G401 (cell line): ENCODE measurements around the gene UVRAG. TPM values are rescaled to one million over a fixed set of nuclear protein-coding genes. Genes with fewer than 3 reads are reported as not detected.
A peak's percentile ranks its signal among the peaks of the same experiment; 100 is the strongest.
"Not testable (repeated sequence)": the region's sequence is repeated elsewhere in the genome, so short reads cannot be mapped to it uniquely, and the experiment has no call there.

Experiments
- DNase-seq: peaks from one replicate; pipeline ENCODE4 v3.0.0-alpha.2; 2015; ENCODE audit warnings: low spot score
- in situ Hi-C: cut with HindIII; loops from 2 replicates; pipeline ENCODE4 v1.10.0; 2016; ENCODE audit warnings: low sequenced_read_pairs, mixed read lengths
- total RNA-seq: library from RNA; depleted of rRNA; stranded (reverse); fragments of >200 nt; shearing (Covaris generic); gene quantifications from 2 replicates; pipeline ENCODE4 v1.2.3, GENCODE V29; 2014

UVRAG gene
- total RNA-seq, 1 experiment from 2014 or later: 12.3 TPM

DNA sequence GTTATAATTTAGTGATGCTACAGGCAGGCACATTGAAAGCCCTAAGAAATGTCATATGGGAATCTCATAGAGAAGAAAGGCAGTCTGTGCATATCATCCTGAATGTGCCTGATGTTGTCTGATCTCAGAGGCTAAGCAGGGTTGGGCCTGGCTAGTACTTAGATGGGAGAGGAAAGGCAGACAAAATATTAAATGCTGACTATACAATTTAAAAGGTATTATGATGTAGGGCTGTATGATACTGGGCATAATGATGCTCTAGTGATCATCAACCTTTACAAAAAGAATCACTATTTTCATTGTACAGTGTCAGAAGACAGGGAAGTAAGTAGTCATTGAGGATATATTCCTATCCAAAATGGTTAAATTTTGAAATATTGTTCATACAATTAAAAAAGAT lies 119.8 kb downstream of the UVRAG start:
- DNase-seq: no peak
- in situ Hi-C loops: no loop called here

DNA sequence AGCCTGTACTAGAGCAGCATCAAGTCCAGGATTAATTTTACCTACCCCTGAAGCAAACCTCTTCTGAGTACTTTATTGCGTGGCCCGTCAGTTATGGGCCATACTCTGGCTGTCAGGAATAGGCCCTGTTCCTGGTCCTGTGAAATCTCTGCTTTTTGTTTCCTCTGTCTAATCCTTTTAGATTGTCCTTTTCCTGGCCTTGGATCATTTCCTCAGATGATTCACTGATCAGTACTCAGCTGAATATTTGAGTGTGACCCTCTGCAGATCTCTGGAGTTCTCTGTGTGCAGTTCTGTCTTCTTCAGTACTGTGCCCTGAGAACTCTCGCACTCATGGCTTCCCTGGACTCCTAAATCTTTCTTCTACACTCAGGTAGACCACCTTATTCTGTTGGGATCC lies 123.5 kb downstream of the UVRAG start:
- in situ Hi-C loops: no loop called here
- no peak for DNase-seq

DNA sequence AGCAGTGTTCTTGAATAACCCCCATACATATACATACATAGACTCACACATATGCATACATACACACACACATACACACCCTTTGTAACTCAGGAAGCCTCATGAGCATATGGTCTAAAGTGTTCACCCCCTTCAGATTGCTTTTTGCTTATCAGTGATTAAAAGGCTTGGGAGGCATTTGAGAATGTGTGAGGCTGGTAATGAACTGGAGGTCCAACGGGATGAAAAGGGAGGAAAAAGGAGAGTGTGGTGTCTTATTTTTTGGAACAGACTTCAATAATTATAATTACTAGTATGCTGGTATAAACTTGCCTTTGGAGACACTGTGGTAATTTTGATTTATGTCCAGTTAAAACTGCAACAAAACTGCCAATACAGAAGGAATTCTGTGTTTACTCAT lies 124.5 kb downstream of the UVRAG start:
- no peak for DNase-seq
- in situ Hi-C loops: no loop called here

DNA sequence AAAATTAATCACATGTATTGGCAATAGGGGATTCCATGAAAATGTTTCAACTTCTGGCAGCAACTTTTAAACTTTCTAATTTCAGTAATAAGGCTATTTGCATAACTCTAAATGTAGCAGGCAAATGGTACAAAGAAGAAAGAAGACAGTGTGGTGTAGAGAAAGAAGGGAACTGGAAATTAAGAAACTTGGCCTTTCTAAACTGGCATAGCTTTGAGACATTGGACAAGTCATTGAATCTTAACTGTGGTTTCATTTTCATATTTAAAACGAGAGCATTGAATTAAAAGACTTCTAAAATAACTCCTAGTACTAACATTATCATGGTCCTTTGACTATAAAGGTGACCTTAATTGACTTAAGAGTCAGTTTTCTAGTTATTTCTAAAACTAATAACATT lies 125.0 kb downstream of the UVRAG start:
- in situ Hi-C loops: no loop called here
- no peak for DNase-seq

DNA sequence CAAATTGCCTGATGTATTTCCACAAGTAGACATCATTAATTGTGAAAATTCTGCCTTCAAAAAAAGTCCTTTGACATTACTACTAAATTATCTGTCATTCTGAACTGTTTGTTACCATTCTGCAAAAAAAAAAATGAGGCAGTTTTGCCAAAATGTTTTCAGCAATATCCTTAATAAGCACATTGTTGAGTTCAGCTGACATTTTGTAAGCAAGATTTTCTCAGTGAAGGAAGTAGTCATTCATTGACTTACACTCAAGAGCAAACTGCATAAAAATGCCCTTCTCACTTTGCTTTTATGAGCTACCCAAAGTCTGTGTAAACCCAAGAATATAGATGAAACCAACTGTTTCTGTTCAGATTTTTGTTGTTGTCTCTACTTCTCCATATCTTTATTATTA lies 125.9 kb downstream of the UVRAG start:
- in situ Hi-C loops: no loop called here
- no peak for DNase-seq

DNA sequence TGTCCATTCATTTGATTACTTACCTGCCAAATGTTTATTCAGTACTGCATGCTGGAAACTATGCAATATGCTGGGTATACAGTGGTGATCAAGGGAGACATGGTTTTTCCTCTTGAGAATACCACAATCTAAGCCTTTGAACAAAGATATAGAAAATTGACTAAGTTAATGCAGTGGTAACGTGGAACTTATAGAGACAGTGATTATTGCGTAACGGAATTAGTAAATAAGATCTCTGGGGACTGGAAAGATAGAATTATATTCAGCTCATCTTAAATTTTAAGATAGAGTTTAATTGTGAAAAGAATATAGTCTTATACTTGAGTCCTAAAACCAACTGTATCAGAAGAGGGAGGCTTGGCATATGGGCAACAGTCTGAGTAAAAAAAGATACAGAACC lies 129.5 kb downstream of the UVRAG start:
- in situ Hi-C loops: no loop called here

DNA sequence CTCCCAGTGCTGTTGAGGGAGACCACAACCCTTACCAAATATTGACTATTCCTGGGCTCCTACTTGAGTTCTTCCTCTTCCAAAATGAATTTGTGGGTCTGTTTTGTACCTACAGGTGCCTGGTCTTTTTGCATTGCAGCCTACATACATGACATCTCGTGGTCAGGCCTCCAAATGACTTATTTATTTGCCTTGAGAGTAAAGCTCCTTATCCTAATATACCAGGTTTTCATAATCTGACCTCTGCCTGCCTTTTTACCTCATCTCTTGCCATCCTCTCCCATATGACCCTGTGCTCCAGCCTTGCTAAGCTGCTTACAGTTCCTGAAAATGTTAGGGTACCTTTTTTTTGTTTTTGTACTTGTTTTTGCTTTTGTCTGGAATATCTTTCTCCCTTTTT lies 130.4 kb downstream of the UVRAG start:
- in situ Hi-C loops: no loop called here
- no peak for DNase-seq

More for the DNA sequence above, 129.5 kb downstream of the UVRAG start:
- no peak for DNase-seq

DNA sequence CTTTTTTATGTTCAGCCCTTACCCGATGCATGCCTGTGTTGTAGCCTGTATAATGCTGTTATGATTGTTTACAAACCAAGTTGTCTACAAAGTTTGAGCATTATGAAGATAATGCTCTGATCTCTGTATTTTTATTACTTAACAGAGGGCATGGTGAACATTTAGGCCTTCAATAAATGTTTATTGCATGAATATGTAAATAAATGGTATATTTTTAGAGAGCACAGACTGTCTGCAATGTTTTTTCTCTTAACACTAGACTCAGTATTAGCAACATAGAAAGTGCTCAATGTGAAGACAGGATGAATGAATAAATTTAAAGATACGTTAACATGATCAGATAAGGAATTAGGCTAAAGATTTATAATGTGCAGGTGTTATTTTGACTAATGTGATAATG lies 130.9 kb downstream of the UVRAG start:
- in situ Hi-C loops: no loop called here
- no peak for DNase-seq

DNA sequence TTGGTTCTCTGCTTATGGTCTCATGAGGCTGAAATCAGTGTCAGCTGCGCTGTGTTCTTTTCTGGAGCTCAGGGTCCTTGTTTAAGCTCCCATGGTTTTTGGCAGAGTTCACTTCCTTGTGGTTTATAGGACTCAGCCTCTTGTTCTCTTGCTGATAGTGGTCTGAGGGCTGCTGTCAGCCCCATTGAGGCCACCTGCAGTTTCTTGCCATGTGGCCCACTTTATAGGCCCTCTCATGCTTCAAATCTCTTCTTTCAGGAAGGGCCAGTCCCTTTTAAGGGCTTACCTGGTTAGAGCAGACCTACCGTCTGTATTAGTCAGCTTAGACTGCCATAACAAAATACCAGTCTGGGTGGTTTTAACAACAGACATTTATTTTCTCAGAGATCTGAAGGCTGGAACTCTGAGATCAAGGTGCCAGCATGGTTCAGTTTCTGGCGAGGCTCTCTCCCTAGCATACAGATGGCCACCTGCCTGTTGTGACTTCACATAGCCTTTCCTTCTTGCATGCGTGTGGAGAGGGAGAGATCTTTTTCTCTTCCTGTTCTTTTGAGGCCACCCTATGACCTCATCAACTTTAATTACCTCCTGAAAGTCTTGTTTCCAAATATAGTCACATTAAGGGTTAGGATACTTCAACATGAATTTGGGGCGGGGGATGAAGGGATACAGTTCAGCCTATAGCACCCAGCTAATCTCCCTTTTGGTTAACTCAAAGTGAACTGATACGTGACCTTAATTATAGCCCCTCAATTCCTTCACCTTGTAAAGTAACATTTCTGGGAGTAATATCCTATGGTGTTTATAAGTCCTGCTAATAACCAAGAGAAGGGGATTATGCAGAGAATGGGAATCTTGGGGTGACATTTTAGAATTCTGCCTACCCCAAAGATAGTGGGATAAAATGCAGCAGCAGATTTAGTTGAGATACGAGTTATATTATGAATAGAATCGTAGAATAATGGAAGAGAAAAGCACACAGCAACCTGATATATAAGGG lies 131.8 kb downstream of the UVRAG start:
- in situ Hi-C loops: no loop called here
- peak; percentile 83 for DNase-seq

DNA sequence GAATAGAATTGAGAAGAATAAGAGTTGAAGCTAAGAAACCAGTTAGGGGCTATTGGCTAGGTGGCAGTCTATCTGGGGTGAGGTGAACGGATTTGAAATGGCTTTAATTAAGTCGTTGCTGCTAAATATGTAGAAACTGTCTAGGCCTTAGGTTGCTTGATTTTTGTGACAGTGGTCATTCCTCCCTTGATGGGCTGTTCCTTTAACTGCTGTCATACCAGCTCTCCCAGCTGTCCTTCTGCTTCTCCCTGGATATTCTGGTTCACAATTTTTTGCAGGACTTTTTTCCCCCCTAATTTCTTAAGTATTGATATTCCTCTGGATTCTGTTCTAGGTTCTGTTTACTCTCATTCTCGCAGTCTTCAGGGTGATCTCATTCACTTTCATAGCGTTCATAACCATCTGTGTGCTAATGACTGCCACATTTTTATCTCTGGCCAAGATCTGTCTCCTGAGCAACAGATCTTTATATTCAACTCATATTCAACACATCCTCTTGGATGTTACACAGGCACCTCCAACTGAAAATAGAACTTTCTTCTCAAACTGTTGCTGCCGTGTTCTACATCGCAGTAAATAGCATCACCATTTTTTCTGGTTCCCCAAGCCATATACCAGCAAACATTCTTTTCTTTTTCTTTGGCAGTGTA lies 134.1 kb downstream of the UVRAG start:
- in situ Hi-C loops: no loop called here
- peak; percentile 54 for DNase-seq

DNA sequence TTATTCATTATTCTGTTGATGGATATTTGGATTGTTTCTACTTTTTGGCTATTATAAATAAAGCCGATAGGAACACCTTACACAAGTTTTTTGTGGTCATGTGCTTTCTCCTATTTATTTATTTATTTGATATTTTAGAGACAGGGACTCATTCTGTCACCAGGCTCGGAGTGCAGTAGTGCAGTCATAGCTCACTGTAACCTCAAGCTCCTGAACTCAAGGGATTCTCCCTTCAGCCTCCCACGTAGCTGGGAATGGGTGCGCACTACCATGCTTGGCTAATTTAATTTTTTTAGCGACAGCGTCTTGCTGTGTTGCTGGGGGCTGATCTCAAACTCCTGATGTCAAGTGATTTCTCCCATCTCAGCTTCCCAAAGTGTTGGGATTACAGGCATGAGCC lies 135.1 kb downstream of the UVRAG start:
- no peak for DNase-seq
- in situ Hi-C loops: no loop called here

DNA sequence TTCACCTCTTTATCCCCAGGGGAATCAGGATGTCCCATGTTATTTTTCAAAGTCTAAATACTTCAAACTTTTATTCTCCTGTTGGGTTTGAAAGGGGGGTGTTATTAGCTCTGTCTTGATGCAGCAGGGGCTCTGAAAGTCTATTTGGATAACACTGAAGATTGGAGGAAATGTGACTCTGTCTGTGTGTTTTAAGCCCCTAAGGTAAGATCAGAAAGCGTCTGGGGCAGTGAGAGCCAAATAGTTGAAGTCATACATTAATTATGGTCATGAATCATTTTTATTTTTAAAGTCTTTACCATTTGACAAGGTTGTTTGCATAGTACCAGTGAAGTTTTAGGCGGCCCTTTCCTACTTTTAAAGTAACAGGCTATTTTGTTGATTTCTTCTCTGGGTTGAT lies 139.0 kb downstream of the UVRAG start:
- in situ Hi-C loops: no loop called here
- DNase-seq: no peak

DNA sequence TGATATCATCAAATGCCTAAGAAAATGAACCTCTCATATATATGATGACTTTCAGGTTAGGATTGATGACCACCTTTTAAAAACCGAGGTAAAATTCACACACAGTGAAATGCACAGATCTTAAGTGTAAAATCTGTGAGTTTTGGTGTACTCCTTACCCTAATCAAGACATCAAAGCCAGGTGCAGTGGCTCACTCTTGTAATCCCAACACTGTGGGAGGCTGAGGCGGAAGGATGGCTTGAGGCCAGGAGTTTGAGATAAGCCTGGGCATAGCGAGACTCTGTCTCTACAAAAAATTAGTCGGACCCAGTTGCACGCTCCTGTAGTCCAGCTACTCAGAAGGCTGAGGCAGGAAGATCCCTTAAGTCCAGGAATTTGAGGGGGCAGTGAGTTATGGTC lies 140.4 kb downstream of the UVRAG start:
- in situ Hi-C loops: no loop called here
- peak; percentile 71 for DNase-seq

DNA sequence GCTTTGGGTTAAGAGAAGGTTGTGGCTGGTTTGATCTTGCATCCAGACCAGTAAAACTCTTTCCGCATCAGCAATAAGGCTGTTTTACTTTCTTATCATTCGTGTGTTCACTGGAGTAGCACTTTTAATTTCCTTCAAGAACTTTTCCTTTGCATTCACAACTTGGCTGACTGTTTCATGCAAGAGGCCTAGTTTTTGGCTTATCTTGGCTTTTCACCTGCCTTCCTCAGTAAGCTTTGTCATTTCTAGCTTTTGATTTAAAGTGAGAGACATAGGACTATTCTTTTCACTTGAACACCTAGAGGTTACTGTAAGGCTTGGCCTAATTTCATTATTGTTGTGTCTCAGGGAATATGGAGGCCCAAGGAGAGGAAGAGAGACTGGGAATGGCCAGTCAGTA lies 144.5 kb downstream of the UVRAG start:
- in situ Hi-C loops: no loop called here
- DNase-seq: no peak

DNA sequence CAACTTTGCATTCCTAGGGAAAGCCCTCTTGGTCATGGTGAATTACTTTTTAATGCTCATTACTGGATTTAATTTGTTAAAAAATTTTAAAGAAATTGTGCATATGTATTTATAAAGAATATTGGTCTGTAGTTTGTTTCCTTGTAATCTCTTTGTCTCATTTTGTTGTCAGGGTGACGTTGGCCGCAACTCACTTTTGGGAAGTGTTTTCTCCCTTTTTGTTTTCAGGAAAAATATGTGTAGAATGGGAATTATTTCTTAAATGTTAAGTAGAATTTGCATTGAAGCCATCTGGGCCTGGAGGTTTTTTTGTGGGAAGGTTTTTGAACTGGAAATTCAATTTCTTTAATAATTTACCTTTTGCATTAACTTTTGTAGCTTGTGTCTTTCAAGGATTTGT lies 149.1 kb downstream of the UVRAG start:
- in situ Hi-C loops: no loop called here
- DNase-seq: no peak

DNA sequence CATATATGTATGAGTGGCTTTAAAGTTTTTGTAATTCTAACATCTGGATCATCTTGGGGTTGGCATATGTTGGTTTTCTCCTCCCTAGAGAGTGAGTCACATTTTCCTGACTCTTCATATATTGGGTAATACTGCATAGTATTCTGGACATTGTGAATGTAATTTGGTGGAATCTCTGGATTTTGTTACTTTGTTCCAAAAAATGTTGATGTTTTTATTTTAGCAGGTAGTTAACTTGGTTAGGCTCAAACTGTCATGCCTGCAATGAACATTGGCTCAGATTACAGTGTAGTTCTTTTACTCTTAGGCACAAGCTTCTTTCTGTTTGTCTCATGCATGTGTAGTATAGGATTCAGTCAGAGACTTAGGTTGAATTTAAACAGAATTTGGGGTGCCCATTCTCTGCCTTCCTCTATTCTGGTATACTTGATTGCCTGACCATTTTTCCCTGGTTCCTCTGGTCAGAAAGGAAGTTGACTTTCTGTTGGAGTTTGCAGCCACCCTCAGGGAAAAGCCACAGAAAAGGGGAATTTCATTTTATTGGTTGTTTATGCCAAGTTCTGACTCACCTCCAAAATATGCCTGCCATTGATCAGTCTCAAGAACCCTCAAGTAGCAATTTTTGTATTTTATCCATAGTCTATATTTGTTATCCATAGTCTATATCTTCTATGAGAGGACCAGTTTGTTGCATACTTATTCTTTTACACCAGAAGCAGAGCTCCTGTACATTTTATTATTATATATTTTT lies 151.7 kb downstream of the UVRAG start:
- DNase-seq: no peak
- in situ Hi-C loops: no loop called here

DNA sequence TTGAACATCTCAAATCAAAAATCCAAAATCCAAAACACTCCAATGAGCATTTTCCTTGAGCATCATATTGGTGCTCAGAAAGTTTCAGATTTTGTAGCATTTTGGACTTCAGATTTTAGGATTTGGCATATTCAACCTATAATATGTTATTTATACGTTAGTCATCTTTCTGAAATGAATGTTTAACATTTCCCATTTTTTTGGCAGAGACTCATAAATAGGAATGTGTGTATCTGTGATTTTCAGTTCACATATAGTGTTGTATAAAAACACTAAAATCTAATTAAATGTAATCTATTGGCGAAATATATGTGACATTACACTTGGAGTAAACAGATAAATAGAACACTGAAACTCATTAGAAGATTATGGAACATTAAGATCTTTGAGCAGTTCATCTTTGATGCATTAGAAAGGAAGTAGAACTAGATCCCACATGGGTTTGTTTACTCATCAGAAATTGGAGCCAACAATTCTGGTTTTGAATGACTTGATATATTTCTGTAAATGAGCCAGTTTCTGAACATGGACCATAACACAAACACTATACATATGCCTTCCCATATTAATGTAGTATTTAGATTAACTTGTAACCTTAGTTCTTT lies 153.1 kb downstream of the UVRAG start:
- in situ Hi-C loops: no loop called here
- DNase-seq: no peak

DNA sequence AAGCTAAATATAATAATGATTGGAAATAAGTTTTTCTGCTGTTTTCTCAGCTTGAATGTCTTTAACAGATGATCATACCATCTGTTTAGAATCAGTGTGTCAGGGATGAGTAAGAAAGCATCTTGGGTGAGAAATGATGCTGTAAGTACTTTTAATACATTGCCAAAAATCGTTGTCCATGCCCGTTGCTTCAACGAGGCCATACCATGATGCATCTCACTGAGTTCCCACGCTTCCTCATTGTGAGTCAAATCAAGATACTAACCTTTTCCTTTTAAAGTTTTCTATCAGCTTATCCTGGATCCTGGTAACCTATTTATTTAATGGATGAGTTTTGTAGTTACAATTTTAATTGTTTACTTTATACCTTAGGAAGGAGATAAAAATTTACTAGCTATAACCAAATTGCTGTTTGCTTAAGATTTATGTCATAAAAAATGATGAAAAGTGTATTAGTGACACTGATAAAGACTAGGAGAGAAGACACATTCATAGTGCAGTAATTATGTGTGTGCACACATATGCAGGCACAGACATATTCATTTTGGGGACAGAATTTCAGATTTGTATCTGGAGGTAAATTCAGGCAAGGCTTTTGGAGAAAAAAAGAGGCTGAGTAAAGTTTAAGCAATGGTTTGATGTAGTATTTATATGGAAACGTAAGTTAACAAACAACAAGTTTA lies 154.8 kb downstream of the UVRAG start:
- peak; percentile 29 for DNase-seq
- in situ Hi-C loops: no loop called here

DNA sequence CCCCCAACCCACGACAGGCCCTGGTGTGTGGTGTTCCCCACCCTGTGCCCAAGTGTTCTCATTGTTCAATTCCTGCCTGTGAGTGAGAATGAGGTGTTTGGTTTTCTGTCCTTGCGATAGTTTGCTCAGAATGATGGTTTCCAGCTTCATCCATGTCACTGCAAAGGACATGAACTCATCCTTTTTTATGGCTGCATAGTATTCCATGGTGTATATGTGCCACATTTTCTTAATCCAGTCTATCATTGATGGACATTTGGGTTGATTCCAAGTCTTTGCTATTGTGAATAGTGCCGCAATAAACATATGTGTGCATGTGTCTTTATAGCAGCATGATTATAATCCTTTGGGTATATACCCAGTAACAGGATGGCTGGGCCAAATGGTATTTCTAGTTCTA lies 158.7 kb downstream of the UVRAG start:
- in situ Hi-C loops: not testable (repeated sequence)

More for the DNA sequence above, 158.7 kb downstream of the UVRAG start:
- not testable (repeated sequence) for DNase-seq
